Effector memory CD8-positive, alpha-beta T cell (primary cell): ENCODE data around the gene C14orf119.

ENCODE experiments used
- ATAC-seq: fragments of 150-1000 bp; cut with Tn5 transposase; replicated peaks from 2 replicates; pipeline ENCODE4 v1.10.0; 2021; ENCODE audit warnings: mild to moderate bottlenecking, moderate library complexity
- DNase-seq, 3 experiments: peaks; one replicate each; pipeline ENCODE4 v3.0.0; 2021
- H3K27ac Mint-ChIP-seq, 2 donors: one replicate each; pipeline ENCODE4 v1.8.0; 2022; ENCODE audit warnings: mild to moderate bottlenecking in 2 of 2, mixed read lengths in 2 of 2, moderate library complexity in 2 of 2
- H3K27me3 Mint-ChIP-seq, 2 donors: one replicate each; pipeline ENCODE4 v1.8.0; 2022; ENCODE audit warnings: mixed read lengths in 2 of 2
- H3K36me3 Mint-ChIP-seq: one replicate; pipeline ENCODE4 v1.8.0; 2022; ENCODE audit warnings: mild to moderate bottlenecking, moderate library complexity, mixed read lengths; ENCODE audit not compliant: insufficient read depth
- H3K4me1 Mint-ChIP-seq, 2 donors: one replicate each; pipeline ENCODE4 v1.8.0; 2022; ENCODE audit warnings: low read depth in 2 of 2, mixed read lengths in 2 of 2
- H3K4me3 Mint-ChIP-seq, 2 donors: one replicate each; pipeline ENCODE4 v1.8.0; 2022; ENCODE audit warnings: mild to moderate bottlenecking in 2 of 2, mixed read lengths in 2 of 2, moderate library complexity in 2 of 2
- H3K9me3 Mint-ChIP-seq, 2 donors: one replicate each; pipeline ENCODE4 v1.8.0; 2022; ENCODE audit warnings: mixed read lengths in 2 of 2

The C14orf119 gene

GRCh38 chr14:23125933-23126524 is 30.7 kb downstream of the C14orf119 start:
- H3K36me3 Mint-ChIP-seq, result no peaks in the 10 kb centered on the region
- H3K4me1 Mint-ChIP-seq, result peaks cover 9 to 11% of the 10 kb centered on the region in 2 donors
- DNase-seq, result no peak
- no peaks in the 10 kb centered on the region for H3K9me3 Mint-ChIP-seq
- peaks cover 18 to 35% of the 10 kb centered on the region in 2 donors for H3K27me3 Mint-ChIP-seq
- H3K27ac Mint-ChIP-seq, result peak overlapping the region in 1 of 2 donors; percentile 73
- H3K4me3 Mint-ChIP-seq, result no peak overlapping the region
- no peak for ATAC-seq

- Mint-ChIP-seq H3K4me1 (peaks cover 4 to 6% of the 10 kb centered on the region in 2 donors), H3K4me3 (no peak overlapping the region), H3K27ac (no peak overlapping the region), H3K36me3 (no peaks in the 10 kb centered on the region), H3K27me3 (peaks cover 18 to 39% of the 10 kb centered on the region in 2 donors), H3K9me3 (no peaks in the 10 kb centered on the region)
- ATAC-seq (no peak), DNase-seq (no peak)
These were observed 31.4 kb downstream of the C14orf119 start for GRCh38 chr14:23126548-23127278.

- H3K27me3 Mint-ChIP-seq, result peaks cover 14 to 38% of the 10 kb centered on the region in 2 donors
- no peaks in the 10 kb centered on the region for H3K9me3 Mint-ChIP-seq
- DNase-seq (no peak), ATAC-seq (no peak)
- H3K4me1 Mint-ChIP-seq, result peaks cover 4 to 6% of the 10 kb centered on the region in 2 donors
- H3K4me3 Mint-ChIP-seq, result no peak overlapping the region
- H3K27ac Mint-ChIP-seq, result peak overlapping the region in 1 of 2 donors; percentile 9
- H3K36me3 Mint-ChIP-seq, result no peaks in the 10 kb centered on the region
These were observed 32.6 kb downstream of the C14orf119 start for GRCh38 chr14:23127861-23128260.

- no peak overlapping the region for H3K4me3 Mint-ChIP-seq
- H3K27me3 Mint-ChIP-seq, result peaks cover 9 to 30% of the 10 kb centered on the region in 2 donors
- no peak for DNase-seq
- peaks cover 4 to 6% of the 10 kb centered on the region in 2 donors for H3K4me1 Mint-ChIP-seq
- H3K27ac Mint-ChIP-seq, result no peak overlapping the region
- H3K9me3 Mint-ChIP-seq, result no peaks in the 10 kb centered on the region
- no peaks in the 10 kb centered on the region for H3K36me3 Mint-ChIP-seq
- ATAC-seq, result no peak
These were observed 33.9 kb downstream of the C14orf119 start for GRCh38 chr14:23128969-23129758.

GRCh38 chr14:23129759-23130316 is 34.5 kb downstream of the C14orf119 start:
- DNase-seq, result no peak
- no peak overlapping the region for H3K4me3 Mint-ChIP-seq
- peaks cover 9 to 29% of the 10 kb centered on the region in 2 donors for H3K27me3 Mint-ChIP-seq
- no peaks in the 10 kb centered on the region for H3K9me3 Mint-ChIP-seq
- ATAC-seq, result no peak
- no peaks in the 10 kb centered on the region for H3K36me3 Mint-ChIP-seq
- H3K27ac Mint-ChIP-seq, result no peak overlapping the region
- peaks cover 4 to 6% of the 10 kb centered on the region in 2 donors for H3K4me1 Mint-ChIP-seq

GRCh38 chr14:23130871-23131270 is 35.6 kb downstream of the C14orf119 start:
- no peak overlapping the region for H3K4me3 Mint-ChIP-seq
- no peak for ATAC-seq

GRCh38 chr14:23131482-23131881 is 36.2 kb downstream of the C14orf119 start:
- no peak overlapping the region for H3K27ac Mint-ChIP-seq
- no peak for ATAC-seq
- H3K27me3 Mint-ChIP-seq, result peaks cover under 1 to 28% of the 10 kb centered on the region in 2 donors

More at GRCh38 chr14:23130871-23131270, 35.6 kb downstream of the C14orf119 start:
- no peaks in the 10 kb centered on the region for H3K36me3 Mint-ChIP-seq
- no peaks in the 10 kb centered on the region for H3K9me3 Mint-ChIP-seq
- H3K4me1 Mint-ChIP-seq, result peaks cover 4 to 6% of the 10 kb centered on the region in 2 donors
- no peak overlapping the region for H3K27ac Mint-ChIP-seq
- no peak for DNase-seq
- H3K27me3 Mint-ChIP-seq, result peaks cover 6 to 29% of the 10 kb centered on the region in 2 donors

GRCh38 chr14:23132970-23133369 is 37.7 kb downstream of the C14orf119 start:
- H3K4me3 Mint-ChIP-seq, result no peak overlapping the region
- no peaks in the 10 kb centered on the region for H3K9me3 Mint-ChIP-seq
- DNase-seq (no peak), ATAC-seq (no peak)
- H3K36me3 Mint-ChIP-seq, result no peaks in the 10 kb centered on the region
- H3K27ac Mint-ChIP-seq, result no peak overlapping the region
- peaks cover 1 to 5% of the 10 kb centered on the region in 2 donors for H3K4me1 Mint-ChIP-seq
- peaks cover 9 to 28% of the 10 kb centered on the region in 2 donors for H3K27me3 Mint-ChIP-seq

More at GRCh38 chr14:23131482-23131881, 36.2 kb downstream of the C14orf119 start:
- H3K4me3 Mint-ChIP-seq, result no peak overlapping the region
- DNase-seq, result no peak
- H3K9me3 Mint-ChIP-seq, result no peaks in the 10 kb centered on the region
- peaks cover 4 to 6% of the 10 kb centered on the region in 2 donors for H3K4me1 Mint-ChIP-seq
- H3K36me3 Mint-ChIP-seq, result no peaks in the 10 kb centered on the region

- Mint-ChIP-seq H3K4me3 (no peak overlapping the region), H3K36me3 (no peaks in the 10 kb centered on the region), H3K27ac (no peak overlapping the region), H3K4me1 (peaks cover 0 to 4% of the 10 kb centered on the region in 2 donors), H3K27me3 (peaks cover 12 to 23% of the 10 kb centered on the region in 2 donors), H3K9me3 (no peaks in the 10 kb centered on the region)
- ATAC-seq, result no peak
- no peak for DNase-seq
These were observed 41.3 kb downstream of the C14orf119 start for GRCh38 chr14:23136566-23137133.

GRCh38 chr14:23137192-23137812 is 42.0 kb downstream of the C14orf119 start:
- no peak overlapping the region for H3K4me3 Mint-ChIP-seq
- no peaks in the 10 kb centered on the region for H3K36me3 Mint-ChIP-seq
- peaks cover 12 to 23% of the 10 kb centered on the region in 2 donors for H3K27me3 Mint-ChIP-seq
- H3K9me3 Mint-ChIP-seq, result no peaks in the 10 kb centered on the region
- ATAC-seq (no peak), DNase-seq (no peak)
- H3K27ac Mint-ChIP-seq, result no peak overlapping the region
- peaks cover 0 to 4% of the 10 kb centered on the region in 2 donors for H3K4me1 Mint-ChIP-seq

- Mint-ChIP-seq H3K27ac (no peak overlapping the region), H3K4me1 (peaks cover 0 to 4% of the 10 kb centered on the region in 2 donors), H3K27me3 (peaks cover 12 to 23% of the 10 kb centered on the region in 2 donors), H3K4me3 (no peak overlapping the region), H3K36me3 (no peaks in the 10 kb centered on the region), H3K9me3 (no peaks in the 10 kb centered on the region)
- DNase-seq (no peak), ATAC-seq (no peak)
These were observed 42.7 kb downstream of the C14orf119 start for GRCh38 chr14:23137813-23138535.

GRCh38 chr14:23139874-23140273 is 44.6 kb downstream of the C14orf119 start:
- H3K9me3 Mint-ChIP-seq, result no peaks in the 10 kb centered on the region
- no peaks in the 10 kb centered on the region for H3K36me3 Mint-ChIP-seq
- peaks cover 12 to 23% of the 10 kb centered on the region in 2 donors for H3K27me3 Mint-ChIP-seq
- no peak for DNase-seq
- no peak for ATAC-seq
- no peak overlapping the region for H3K4me3 Mint-ChIP-seq
- peak overlapping the region in 1 of 2 donors; percentile 12 for H3K27ac Mint-ChIP-seq
- peaks cover 0 to 4% of the 10 kb centered on the region in 2 donors for H3K4me1 Mint-ChIP-seq
